Liver (tissue), 9 donors: ENCODE measurements around the gene LPCAT1. TPM values are rescaled to one million over a fixed set of nuclear protein-coding genes. Genes with fewer than 3 reads are reported as not detected.
A peak's percentile ranks its signal among the peaks of the same experiment; 100 is the strongest.

ENCODE experiments used
- DNase-seq: peaks from one replicate; pipeline ENCODE4 v3.0.0-alpha.2; 2017; ENCODE audit warnings: low spot score
- H3K27ac ChIP-seq, 2 donors: one replicate each; pipeline ENCODE4 v1.7.0; 2013; ENCODE audit warnings: inconsistent platforms in 2 of 2, low read length in 2 of 2, control low read depth in 1 of 2, low read depth in 1 of 2, mild to moderate bottlenecking in 1 of 2
- H3K27me3 ChIP-seq, 4 donors: one replicate each; pipeline versions ENCODE4 v1.6.1 to v1.7.0; 2013; ENCODE audit warnings: low read length in 3 of 4, inconsistent platforms in 1 of 4, mild to moderate bottlenecking in 1 of 4, moderate library complexity in 1 of 4; ENCODE audit not compliant: control insufficient read depth in 4 of 4, insufficient read depth in 4 of 4
- H3K36me3 ChIP-seq, 4 donors: one replicate each; pipeline versions ENCODE4 v1.6.1 to v1.7.0; 2013; ENCODE audit warnings: low read length in 3 of 4, mild to moderate bottlenecking in 3 of 4, low read depth in 1 of 4, moderate library complexity in 1 of 4; ENCODE audit not compliant: control insufficient read depth in 4 of 4, insufficient read depth in 3 of 4
- H3K4me1 ChIP-seq, 4 donors: one replicate each; pipeline versions ENCODE4 v1.6.1 to v1.7.0; 2013; ENCODE audit warnings: low read length in 3 of 4, mild to moderate bottlenecking in 3 of 4, moderate library complexity in 1 of 4; ENCODE audit not compliant: control insufficient read depth in 4 of 4, insufficient read depth in 4 of 4
- H3K4me3 ChIP-seq, 3 donors: one replicate each; pipeline versions ENCODE4 v1.6.1 to v1.7.0; 2013; ENCODE audit warnings: low read length in 3 of 3, control low read depth in 1 of 3, low read depth in 1 of 3, mild to moderate bottlenecking in 1 of 3
- H3K9ac ChIP-seq, 2 donors: one replicate each; pipeline ENCODE4 v1.7.0; 2013; ENCODE audit warnings: low read length in 2 of 2, mild to moderate bottlenecking in 2 of 2, moderate library complexity in 2 of 2, control low read depth in 1 of 2, low read depth in 1 of 2
- H3K9me3 ChIP-seq, 4 donors: one replicate each; pipeline versions ENCODE4 v1.6.1 to v1.7.0; 2013; ENCODE audit warnings: low read length in 3 of 4; ENCODE audit not compliant: control insufficient read depth in 4 of 4
- EGR1 ChIP-seq, 2 donors: IDR thresholded peaks; 2 replicates each; pipeline ENCODE4 v1.6.1; 2016 to 2018; ENCODE audit warnings: antibody characterized with exemption in 2 of 2, low read depth in 2 of 2
- FOXA1 ChIP-seq: IDR thresholded peaks from 2 replicates; pipeline ENCODE4 v1.6.1; 2016; ENCODE audit warnings: antibody characterized with exemption
- GABPA ChIP-seq, 2 donors: IDR thresholded peaks in 1 of 2; conservative IDR thresholded peaks in 1 of 2; 2 replicates each; pipeline ENCODE4 v1.6.1; 2016; ENCODE audit warnings: antibody characterized with exemption in 2 of 2, mild to moderate bottlenecking in 1 of 2, moderate library complexity in 1 of 2
- HNF4G ChIP-seq: IDR thresholded peaks from 2 replicates; pipeline ENCODE4 v1.6.1; 2016; ENCODE audit warnings: antibody characterized with exemption
- JUND ChIP-seq, 2 donors: IDR thresholded peaks; 2 replicates each; pipeline ENCODE4 v1.6.1; 2016; ENCODE audit warnings: antibody characterized with exemption in 2 of 2
- NR2F2 ChIP-seq: IDR thresholded peaks from 2 replicates; pipeline ENCODE4 v1.6.1; 2016; ENCODE audit warnings: antibody characterized with exemption
- RAD21 ChIP-seq, 2 donors: IDR thresholded peaks; 2 replicates each; pipeline ENCODE4 v1.6.1; 2016; ENCODE audit warnings: antibody characterized with exemption in 2 of 2, mild to moderate bottlenecking in 2 of 2
- RXRA ChIP-seq, 2 donors: IDR thresholded peaks; 2 replicates each; pipeline ENCODE4 v1.6.1; 2017 to 2018; ENCODE audit warnings: antibody characterized with exemption in 2 of 2, mild to moderate bottlenecking in 1 of 2
- YY1 ChIP-seq: IDR thresholded peaks from 2 replicates; pipeline ENCODE4 v1.6.1; 2016; ENCODE audit warnings: antibody characterized with exemption, mild to moderate bottlenecking
- WGBS: extraction: QIAGEN DNeasy Blood & Tissue Kit; methylation state at CpG from one replicate; pipeline ENCODE4 v1.1.7; 2013; 5-methylcytosine and 5-hydroxymethylcytosine counted together
- polyA plus RNA-seq, 2 donors: library from polyadenylated mRNA; stranded (reverse) in 1 of 2; unstranded in 1 of 2; fragments of 200-250 nt in 1 of 2; fragments of >200 nt in 1 of 2; fragmentation: Nextera tagmentation in 1 of 2; extraction: Ambion mirVana in 1 of 2; gene quantifications; one replicate each; pipeline versions ENCODE4 v1.2.1 to v1.2.3, GENCODE V29; 2013 to 2015
- total RNA-seq, 2 donors: library from RNA; depleted of rRNA; stranded (reverse); fragments of >200 nt; gene quantifications; one replicate each; pipeline ENCODE4 v1.2.3, GENCODE V29; 2014
- TF ChIP-seq, protein P1 (sequence below): IDR thresholded peaks from 2 replicates; pipeline ENCODE4 v1.6.1; 2016; ENCODE audit warnings: antibody characterized with exemption, mild to moderate bottlenecking
- TF ChIP-seq, protein P2 (sequence below): IDR thresholded peaks from 2 replicates; pipeline ENCODE4 v1.6.1; 2016; ENCODE audit warnings: antibody characterized with exemption
- TF ChIP-seq, protein P3 (sequence below): fragments of 150-350 bp; IDR thresholded peaks from 2 replicates; pipeline ENCODE4 v1.5.1; 2017; ENCODE audit warnings: improper control_type of control experiment, low read depth, low read length; ENCODE audit not compliant: missing input control
- donor health status: healthy.
- donor health status: healthy.
- donor health status: healthy.
- donor health status: healthy.
- donor health status: healthy.

LPCAT1 gene
- total and polyA plus RNA-seq, 4 donors, result 1.5 to 12.8 (median 9.9) TPM

DNA sequence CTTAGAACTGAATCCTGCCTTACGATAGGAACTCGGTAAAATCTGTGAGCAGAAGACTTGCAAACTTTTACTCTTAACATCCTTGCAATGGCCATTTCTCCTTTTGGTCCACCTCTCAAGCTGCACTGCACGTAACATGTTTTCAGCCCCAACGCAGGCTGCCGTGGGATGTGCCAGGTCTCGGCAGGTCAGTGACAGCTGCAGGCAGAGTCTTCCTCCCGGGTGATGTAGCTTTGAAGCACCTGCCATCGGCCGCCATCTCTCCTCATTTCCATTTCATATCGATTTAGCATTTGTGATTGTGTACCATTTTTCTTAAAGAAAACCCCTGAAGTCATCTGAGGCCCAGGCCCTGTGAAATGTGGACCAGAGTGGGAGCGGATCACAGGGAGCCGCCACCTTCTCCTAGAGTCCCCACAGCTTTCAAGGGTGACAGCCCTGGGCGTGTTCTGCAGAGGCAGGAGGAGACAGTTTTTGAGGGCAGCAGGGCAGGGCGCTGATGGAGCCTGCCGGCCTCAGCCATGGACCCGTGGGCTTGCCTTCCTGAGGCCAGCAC lies 25.8 kb upstream of the LPCAT1 start (continued):
- TF ChIP-seq, protein P1, sequence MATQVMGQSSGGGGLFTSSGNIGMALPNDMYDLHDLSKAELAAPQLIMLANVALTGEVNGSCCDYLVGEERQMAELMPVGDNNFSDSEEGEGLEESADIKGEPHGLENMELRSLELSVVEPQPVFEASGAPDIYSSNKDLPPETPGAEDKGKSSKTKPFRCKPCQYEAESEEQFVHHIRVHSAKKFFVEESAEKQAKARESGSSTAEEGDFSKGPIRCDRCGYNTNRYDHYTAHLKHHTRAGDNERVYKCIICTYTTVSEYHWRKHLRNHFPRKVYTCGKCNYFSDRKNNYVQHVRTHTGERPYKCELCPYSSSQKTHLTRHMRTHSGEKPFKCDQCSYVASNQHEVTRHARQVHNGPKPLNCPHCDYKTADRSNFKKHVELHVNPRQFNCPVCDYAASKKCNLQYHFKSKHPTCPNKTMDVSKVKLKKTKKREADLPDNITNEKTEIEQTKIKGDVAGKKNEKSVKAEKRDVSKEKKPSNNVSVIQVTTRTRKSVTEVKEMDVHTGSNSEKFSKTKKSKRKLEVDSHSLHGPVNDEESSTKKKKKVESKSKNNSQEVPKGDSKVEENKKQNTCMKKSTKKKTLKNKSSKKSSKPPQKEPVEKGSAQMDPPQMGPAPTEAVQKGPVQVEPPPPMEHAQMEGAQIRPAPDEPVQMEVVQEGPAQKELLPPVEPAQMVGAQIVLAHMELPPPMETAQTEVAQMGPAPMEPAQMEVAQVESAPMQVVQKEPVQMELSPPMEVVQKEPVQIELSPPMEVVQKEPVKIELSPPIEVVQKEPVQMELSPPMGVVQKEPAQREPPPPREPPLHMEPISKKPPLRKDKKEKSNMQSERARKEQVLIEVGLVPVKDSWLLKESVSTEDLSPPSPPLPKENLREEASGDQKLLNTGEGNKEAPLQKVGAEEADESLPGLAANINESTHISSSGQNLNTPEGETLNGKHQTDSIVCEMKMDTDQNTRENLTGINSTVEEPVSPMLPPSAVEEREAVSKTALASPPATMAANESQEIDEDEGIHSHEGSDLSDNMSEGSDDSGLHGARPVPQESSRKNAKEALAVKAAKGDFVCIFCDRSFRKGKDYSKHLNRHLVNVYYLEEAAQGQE, result no peak
- TF ChIP-seq, protein P2, sequence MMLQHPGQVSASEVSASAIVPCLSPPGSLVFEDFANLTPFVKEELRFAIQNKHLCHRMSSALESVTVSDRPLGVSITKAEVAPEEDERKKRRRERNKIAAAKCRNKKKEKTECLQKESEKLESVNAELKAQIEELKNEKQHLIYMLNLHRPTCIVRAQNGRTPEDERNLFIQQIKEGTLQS, result no peak
- TF ChIP-seq HNF4G, result no peak

DNA sequence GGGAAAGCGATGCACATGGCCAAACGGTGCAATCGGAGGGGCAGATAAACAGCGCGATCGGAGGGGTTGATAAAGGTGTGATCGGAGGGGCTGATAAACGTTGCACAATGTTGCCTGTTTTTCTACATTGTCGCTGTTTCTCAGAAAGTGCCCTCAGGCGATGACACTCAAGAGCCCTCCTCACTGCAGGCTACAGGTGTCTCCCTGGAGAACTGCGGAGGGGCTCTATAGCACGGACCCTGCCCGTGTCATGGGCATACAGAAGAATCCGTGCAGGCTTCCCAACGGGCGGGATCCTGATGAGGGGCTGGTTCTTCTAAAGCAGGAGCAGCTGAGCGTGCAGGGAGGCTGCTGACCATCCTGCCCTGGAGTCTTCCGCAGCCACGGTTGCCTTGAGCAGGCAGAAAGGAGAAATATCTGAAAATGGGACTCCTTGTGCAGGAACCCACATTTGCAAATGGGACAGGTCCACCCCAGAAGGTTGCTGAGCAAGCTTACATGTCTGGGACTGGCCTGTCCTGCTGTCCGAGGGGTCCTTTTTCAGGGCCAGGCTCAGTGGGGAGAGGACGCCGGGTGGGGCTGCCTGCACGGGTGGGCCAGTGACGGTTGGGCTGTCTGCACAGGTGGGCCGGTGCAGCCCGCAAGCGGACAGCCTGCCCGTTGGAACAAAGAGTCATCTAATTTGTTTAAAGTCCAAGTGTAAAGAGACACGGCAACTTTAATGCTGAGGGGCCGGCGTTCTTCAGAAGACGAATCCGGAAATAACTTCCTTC lies 25.1 kb upstream of the LPCAT1 start:
- H3K4me3 ChIP-seq, result no peak overlapping the region
- peak; percentile 17 for DNase-seq

DNA sequence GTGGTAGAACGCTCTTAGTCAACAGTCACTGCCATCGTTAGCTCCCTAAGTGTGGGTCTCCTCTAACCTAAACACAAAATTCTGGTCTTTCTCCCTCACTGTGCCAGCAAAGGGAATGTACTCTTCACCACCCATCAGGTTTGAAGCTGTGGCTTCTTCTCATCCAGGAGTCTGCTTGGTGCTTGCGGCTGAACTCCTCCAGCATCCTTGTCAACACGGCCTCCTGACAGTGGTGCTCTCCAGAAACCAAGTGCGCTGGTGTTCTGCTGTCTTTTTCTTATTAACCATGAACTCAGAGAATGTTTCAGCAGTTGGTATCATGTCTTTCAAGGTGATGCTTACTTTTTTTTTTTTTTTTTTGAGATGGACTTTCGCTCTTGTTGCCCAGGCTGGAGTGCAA lies 23.9 kb upstream of the LPCAT1 start:
- no peaks in the 10 kb centered on the region for H3K27me3 ChIP-seq
- no peak overlapping the region for H3K9ac ChIP-seq
- no peaks in the 10 kb centered on the region for H3K9me3 ChIP-seq
- no peak overlapping the region for H3K27ac ChIP-seq
- no peaks in the 10 kb centered on the region for H3K4me1 ChIP-seq
- no peak for DNase-seq
- H3K36me3 ChIP-seq, result no peaks in the 10 kb centered on the region
- H3K4me3 ChIP-seq, result no peak overlapping the region
- 95% methylated on average over 6 of the region's 6 CpGs for WGBS
- TF ChIP-seq NR2F2 (no peak), HNF4G (no peak), YY1 (no peak), JUND (IDR thresholded peaks at IDR 0.05) (no peak), FOXA1 (no peak), EGR1 (IDR thresholded peaks at IDR 0.05; ENCODE audit: low read depth in 2 of 2) (no peak)
- TF ChIP-seq, protein P2, result no peak
- TF ChIP-seq, protein P3, sequence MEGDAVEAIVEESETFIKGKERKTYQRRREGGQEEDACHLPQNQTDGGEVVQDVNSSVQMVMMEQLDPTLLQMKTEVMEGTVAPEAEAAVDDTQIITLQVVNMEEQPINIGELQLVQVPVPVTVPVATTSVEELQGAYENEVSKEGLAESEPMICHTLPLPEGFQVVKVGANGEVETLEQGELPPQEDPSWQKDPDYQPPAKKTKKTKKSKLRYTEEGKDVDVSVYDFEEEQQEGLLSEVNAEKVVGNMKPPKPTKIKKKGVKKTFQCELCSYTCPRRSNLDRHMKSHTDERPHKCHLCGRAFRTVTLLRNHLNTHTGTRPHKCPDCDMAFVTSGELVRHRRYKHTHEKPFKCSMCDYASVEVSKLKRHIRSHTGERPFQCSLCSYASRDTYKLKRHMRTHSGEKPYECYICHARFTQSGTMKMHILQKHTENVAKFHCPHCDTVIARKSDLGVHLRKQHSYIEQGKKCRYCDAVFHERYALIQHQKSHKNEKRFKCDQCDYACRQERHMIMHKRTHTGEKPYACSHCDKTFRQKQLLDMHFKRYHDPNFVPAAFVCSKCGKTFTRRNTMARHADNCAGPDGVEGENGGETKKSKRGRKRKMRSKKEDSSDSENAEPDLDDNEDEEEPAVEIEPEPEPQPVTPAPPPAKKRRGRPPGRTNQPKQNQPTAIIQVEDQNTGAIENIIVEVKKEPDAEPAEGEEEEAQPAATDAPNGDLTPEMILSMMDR, result no peak
- TF ChIP-seq, protein P1, result no peak

More for the DNA sequence above, 25.1 kb upstream of the LPCAT1 start:
- H3K9ac ChIP-seq, result no peak overlapping the region
- H3K27me3 ChIP-seq, result no peaks in the 10 kb centered on the region
- H3K4me1 ChIP-seq, result no peaks in the 10 kb centered on the region
- no peak overlapping the region for H3K27ac ChIP-seq
- no peaks in the 10 kb centered on the region for H3K36me3 ChIP-seq
- no peaks in the 10 kb centered on the region for H3K9me3 ChIP-seq
- TF ChIP-seq, protein P1, result no peak
- TF ChIP-seq RXRA (IDR thresholded peaks at IDR 0.05), result no peak
- TF ChIP-seq RAD21 (IDR thresholded peaks at IDR 0.05), result no peak
- no peak for TF ChIP-seq GABPA (IDR thresholded peaks at IDR 0.05 in 1 of 2, conservative IDR thresholded peaks at IDR 0.05 in 1 of 2)
- whole genome bisulfite sequencing, result 82% methylated on average over 33 of the region's 33 CpGs
